ENCODE data around the gene SMAD6. TPM values are rescaled to one million over a fixed set of nuclear protein-coding genes. Genes with fewer than 3 reads are reported as not detected.
A peak's percentile ranks its signal among the peaks of the same experiment; 100 is the strongest.

SMAD6 gene
- total RNA-seq (under 1 TPM; 0.04 to 0.26 TPM), polyA plus RNA-seq (not detected)

DNA sequence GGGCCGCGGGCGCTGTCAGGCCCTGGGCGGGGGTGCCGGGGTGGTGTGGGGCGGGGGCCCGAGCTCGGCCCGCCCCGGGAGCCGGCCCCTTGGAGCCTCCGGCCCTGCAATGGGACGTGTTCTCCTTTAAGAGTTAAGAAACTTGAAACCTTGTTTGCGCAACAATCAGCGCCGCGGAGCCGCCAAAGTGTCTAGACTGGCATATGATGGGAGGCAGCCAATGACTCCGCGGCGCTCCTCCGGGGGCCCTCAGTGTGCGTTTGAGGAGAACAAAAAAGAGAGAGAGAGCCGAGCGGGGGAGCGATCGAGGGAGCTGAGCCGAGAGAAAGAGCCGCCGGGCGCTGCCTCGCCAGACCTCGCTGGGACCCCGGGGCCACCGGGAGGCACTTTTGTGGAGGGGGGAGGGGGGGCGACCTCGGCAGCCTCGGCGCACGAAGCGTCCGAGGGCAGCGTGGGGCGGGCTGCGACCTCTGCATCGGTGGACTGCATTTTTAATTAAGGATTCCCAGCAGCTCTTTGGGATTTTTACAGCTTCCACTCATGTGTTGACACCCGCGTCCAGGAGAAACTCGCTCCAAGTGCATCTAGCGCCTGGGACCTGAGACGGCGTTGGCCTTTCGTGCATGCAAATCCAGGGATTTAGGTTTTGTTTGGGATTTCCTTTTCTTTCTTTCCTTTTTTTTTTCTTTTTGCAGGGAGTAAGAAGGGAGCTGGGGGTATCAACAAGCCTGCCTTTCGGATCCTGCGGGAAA lies at the start of gene SMAD6:
SMAD6 (plus strand) TSS at position 202 of the 752 bp plus-strand sequence. CDS start 1,023 bp downstream, outside the sequence.
- Mint-ChIP-seq H3K36me3 (no peaks in the 10 kb centered on the region), H3K4me1 (peaks cover 19 to 30% (median 21%) of the 10 kb centered on the region in 3 donors), H3K27me3 (peaks cover 18 to 31% of the 10 kb centered on the region in 2 donors), H3K4me3 (peak within 1 kb of the TSS; percentile 81 to 94 (median 90)), H3K27ac (peak within 1 kb of the TSS in 7 of 8 donors; percentile 54 to 96 (median 85)), H3K9me3 (no peaks in the 10 kb centered on the region)
- ChIA-PET CTCF (interaction anchor here (1.0 kb wide), 1 partner anchor 23 kb away, joined by 3 read pairs; no protein-coding TSS in a partner anchor), POLR2A (interaction anchor here (0.5 kb wide), 1 partner anchor 50 kb away, joined by 4 read pairs; no protein-coding TSS in a partner anchor)
- peaks cover 20% of the 10 kb centered on the region for H3K27me3 ChIP-seq (ENCODE audit: insufficient read depth, low read length, poor library complexity, severe bottlenecking)
- peak; percentile 56 to 81 (median 64) for DNase-seq
- H3K9me3 ChIP-seq (ENCODE audit: low read length), result no peaks in the 10 kb centered on the region
- H3K4me3 ChIP-seq (ENCODE audit: low read length), result peak within 1 kb of the TSS; percentile 73
- H3K36me3 ChIP-seq (ENCODE audit: insufficient read depth, low read length), result no peaks in the 10 kb centered on the region
- peaks cover 19% of the 10 kb centered on the region for H3K4me1 ChIP-seq (ENCODE audit: insufficient read depth, low read length)
- peak within 1 kb of the TSS; percentile 51 for H3K27ac ChIP-seq (ENCODE audit: low read depth, low read length)

DNA sequence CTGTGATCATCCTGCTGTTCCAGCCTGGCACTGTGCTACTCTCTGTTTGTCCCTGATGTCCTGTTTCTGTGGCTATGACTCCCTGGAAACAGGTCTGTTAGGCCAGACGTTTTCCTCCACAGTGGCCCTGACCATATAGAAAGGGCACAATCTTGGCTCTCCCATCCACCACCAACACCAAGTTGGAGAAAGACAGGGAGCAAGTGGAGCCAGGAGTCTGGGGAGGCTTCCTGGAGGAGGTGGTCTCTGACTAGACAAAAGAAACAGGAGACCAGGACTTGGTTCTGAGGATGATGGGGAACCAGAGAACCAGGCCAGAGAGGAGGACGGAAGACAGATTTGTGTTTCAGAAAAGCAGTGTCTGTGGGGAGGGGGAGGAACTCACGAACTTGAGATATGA lies 49.2 kb upstream of the SMAD6 start:
- H3K9me3 ChIP-seq (ENCODE audit: low read length), result no peaks in the 10 kb centered on the region
- Mint-ChIP-seq H3K4me1 (peaks cover 0 to 11% (median 7%) of the 10 kb centered on the region in 3 donors), H3K27ac (peak overlapping the region in 1 of 8 donors; percentile 29), H3K4me3 (peak overlapping the region in 1 of 7 donors; percentile 29), H3K9me3 (no peaks in the 10 kb centered on the region), H3K27me3 (peaks cover 11 to 42% of the 10 kb centered on the region in 2 donors), H3K36me3 (no peaks in the 10 kb centered on the region)
- POLR2A ChIA-PET, result no interaction called here
- H3K4me3 ChIP-seq (ENCODE audit: low read length), result no peak overlapping the region
- H3K27ac ChIP-seq (ENCODE audit: low read depth, low read length), result no peak overlapping the region
- no peaks in the 10 kb centered on the region for H3K36me3 ChIP-seq (ENCODE audit: insufficient read depth, low read length)
- CTCF ChIA-PET, result no interaction called here
- peaks cover 4% of the 10 kb centered on the region for H3K4me1 ChIP-seq (ENCODE audit: insufficient read depth, low read length)
- H3K27me3 ChIP-seq (ENCODE audit: insufficient read depth, low read length, poor library complexity, severe bottlenecking), result no peaks in the 10 kb centered on the region
- DNase-seq, result no peak

DNA sequence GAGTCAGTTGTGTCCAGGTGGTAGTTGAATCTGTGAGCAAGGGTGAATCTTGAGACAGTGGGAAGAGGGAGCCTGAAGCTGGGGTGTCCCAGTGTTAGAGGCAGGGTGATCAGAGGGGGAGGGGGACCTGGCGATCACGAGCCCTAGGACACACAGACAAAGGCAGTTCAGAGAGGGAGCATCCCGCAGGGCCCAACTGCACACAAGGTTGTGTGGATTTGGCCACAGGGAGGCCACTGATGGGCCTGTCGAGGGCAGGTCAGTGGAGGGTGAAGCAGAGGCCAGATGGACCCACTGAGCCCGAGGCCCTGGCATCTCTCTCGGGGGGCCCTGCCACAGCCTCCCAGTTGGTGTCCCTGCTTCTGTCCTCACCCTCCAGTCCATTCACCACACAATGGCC lies 48.6 kb upstream of the SMAD6 start:
- ChIA-PET CTCF (no interaction called here), POLR2A (no interaction called here)
- no peak for DNase-seq
- no peak overlapping the region for H3K27ac Mint-ChIP-seq
- peaks cover 13 to 43% of the 10 kb centered on the region in 2 donors for H3K27me3 Mint-ChIP-seq
- H3K9me3 Mint-ChIP-seq, result no peaks in the 10 kb centered on the region
- Histone ChIP-seq H3K4me3 (ENCODE audit: low read length) (no peak overlapping the region), H3K27ac (ENCODE audit: low read depth, low read length) (no peak overlapping the region), H3K36me3 (ENCODE audit: insufficient read depth, low read length) (no peaks in the 10 kb centered on the region), H3K9me3 (ENCODE audit: low read length) (no peaks in the 10 kb centered on the region), H3K27me3 (ENCODE audit: insufficient read depth, low read length, poor library complexity, severe bottlenecking) (no peaks in the 10 kb centered on the region), H3K4me1 (ENCODE audit: insufficient read depth, low read length) (peaks cover 4% of the 10 kb centered on the region)
- peaks cover 0 to 11% (median 7%) of the 10 kb centered on the region in 3 donors for H3K4me1 Mint-ChIP-seq
- H3K4me3 Mint-ChIP-seq, result no peak overlapping the region
- no peaks in the 10 kb centered on the region for H3K36me3 Mint-ChIP-seq

DNA sequence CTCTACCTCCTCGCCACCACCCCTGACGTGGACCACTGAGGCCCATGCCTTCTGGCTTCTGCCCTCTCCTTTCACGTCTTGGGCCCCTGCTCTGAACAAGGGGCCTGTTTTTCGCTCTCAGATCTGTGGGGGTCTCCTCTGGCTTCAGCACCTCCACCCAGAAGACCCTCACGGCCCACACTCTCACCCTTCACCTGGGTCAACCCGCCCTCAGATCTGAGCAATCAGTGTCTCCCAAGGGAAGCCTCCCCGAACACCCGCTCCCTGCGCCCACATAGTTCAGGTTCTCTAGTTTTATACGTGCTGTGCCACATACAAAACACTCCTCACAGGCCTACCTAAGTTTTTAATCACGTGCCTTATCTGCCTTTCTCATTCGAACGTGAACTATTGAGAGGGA lies 48.2 kb upstream of the SMAD6 start:
- H3K27me3 ChIP-seq (ENCODE audit: insufficient read depth, low read length, poor library complexity, severe bottlenecking), result no peaks in the 10 kb centered on the region
- no peak for DNase-seq
- H3K4me3 ChIP-seq (ENCODE audit: low read length), result no peak overlapping the region
- peak overlapping the region; percentile 47 for H3K27ac ChIP-seq (ENCODE audit: low read depth, low read length)
- Mint-ChIP-seq H3K27ac (peak overlapping the region in 1 of 8 donors; percentile 25), H3K9me3 (no peaks in the 10 kb centered on the region), H3K36me3 (no peaks in the 10 kb centered on the region), H3K4me3 (peak overlapping the region in 2 of 7 donors; percentile 24 to 44), H3K4me1 (peaks cover 0 to 11% (median 7%) of the 10 kb centered on the region in 3 donors), H3K27me3 (peaks cover 13 to 47% of the 10 kb centered on the region in 2 donors)
- ChIA-PET POLR2A (no interaction called here), CTCF (no interaction called here)
- H3K36me3 ChIP-seq (ENCODE audit: insufficient read depth, low read length), result no peaks in the 10 kb centered on the region
- no peaks in the 10 kb centered on the region for H3K9me3 ChIP-seq (ENCODE audit: low read length)
- H3K4me1 ChIP-seq (ENCODE audit: insufficient read depth, low read length), result peaks cover 4% of the 10 kb centered on the region

DNA sequence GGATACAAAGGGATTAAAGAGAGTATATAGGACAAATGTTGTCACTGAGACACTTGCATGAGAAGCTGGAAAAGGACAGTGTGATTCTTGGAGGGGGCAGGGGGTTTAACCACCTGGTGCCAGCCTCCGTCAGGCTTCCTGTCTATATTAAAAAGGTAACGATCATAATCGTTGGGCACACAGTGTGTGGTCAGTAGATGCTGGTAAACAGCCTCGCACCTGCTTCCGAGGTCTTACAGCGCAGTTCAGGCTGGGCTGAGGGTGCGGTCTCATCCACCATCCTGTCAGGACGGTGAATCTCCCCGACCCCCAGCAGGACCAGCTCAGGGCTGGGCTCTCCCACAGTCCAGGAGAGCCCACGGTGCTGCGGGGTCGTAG lies 47.7 kb upstream of the SMAD6 start:
- peak overlapping the region in 1 of 8 donors; percentile 25 for H3K27ac Mint-ChIP-seq
- no peaks in the 10 kb centered on the region for H3K36me3 ChIP-seq (ENCODE audit: insufficient read depth, low read length)
- no peaks in the 10 kb centered on the region for H3K36me3 Mint-ChIP-seq
- H3K9me3 Mint-ChIP-seq, result no peaks in the 10 kb centered on the region
- peaks cover 0 to 11% (median 7%) of the 10 kb centered on the region in 3 donors for H3K4me1 Mint-ChIP-seq
- CTCF ChIA-PET, result interaction anchor here (0.6 kb wide), 1 partner anchor 337 kb away, joined by 3 read pairs; no protein-coding TSS in a partner anchor
- H3K4me3 Mint-ChIP-seq, result peak overlapping the region in 2 of 7 donors; percentile 24 to 44
- no peak for DNase-seq
- peaks cover 4% of the 10 kb centered on the region for H3K4me1 ChIP-seq (ENCODE audit: insufficient read depth, low read length)
- POLR2A ChIA-PET, result no interaction called here
- H3K27me3 ChIP-seq (ENCODE audit: insufficient read depth, low read length, poor library complexity, severe bottlenecking), result no peaks in the 10 kb centered on the region
- H3K4me3 ChIP-seq (ENCODE audit: low read length), result no peak overlapping the region
- peaks cover 15 to 50% of the 10 kb centered on the region in 2 donors for H3K27me3 Mint-ChIP-seq
- H3K27ac ChIP-seq (ENCODE audit: low read depth, low read length), result peak overlapping the region; percentile 47
- no peaks in the 10 kb centered on the region for H3K9me3 ChIP-seq (ENCODE audit: low read length)

DNA sequence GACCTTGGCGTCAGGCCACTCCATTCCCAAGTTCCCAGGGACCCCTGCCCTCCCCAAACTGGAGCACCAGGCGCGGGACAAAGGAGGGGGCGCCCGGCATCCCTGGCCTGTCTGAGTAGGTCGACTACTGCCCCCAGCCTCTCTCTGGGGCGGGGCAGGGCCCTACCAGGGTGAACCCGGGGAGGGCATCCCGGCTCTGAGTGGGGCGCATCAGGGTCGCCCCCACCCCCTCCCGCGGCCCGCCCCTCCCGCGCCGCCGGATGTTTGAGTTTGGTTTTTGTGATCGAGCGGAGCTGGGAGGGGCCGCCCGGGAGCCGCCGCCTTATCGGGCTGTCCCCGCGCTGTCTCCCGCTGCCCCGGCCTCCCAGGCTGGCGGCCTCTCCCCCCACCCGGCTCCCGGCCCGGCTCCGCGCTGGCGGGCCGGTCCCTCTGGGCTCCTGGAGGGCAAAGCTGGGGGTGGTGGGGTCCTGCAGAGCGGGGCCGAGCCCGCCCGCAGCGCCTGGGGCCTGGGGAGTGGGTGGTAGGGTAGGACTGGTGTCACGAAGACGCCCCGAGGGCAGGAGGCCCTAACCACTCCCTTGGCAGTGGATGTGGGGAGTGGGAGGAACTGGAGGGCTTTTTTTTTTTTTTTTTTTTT lies 47.2 kb upstream of the SMAD6 start:
- peaks cover 4% of the 10 kb centered on the region for H3K4me1 ChIP-seq (ENCODE audit: insufficient read depth, low read length)
- H3K9me3 ChIP-seq (ENCODE audit: low read length), result no peaks in the 10 kb centered on the region
- POLR2A ChIA-PET, result interaction anchor here (0.7 kb wide), 1 partner anchor 1157 kb away, joined by 3 read pairs; no protein-coding TSS in a partner anchor
- H3K4me3 ChIP-seq (ENCODE audit: low read length), result no peak overlapping the region
- Mint-ChIP-seq H3K36me3 (no peaks in the 10 kb centered on the region), H3K27me3 (peaks cover 15 to 50% of the 10 kb centered on the region in 2 donors), H3K27ac (no peak overlapping the region), H3K4me3 (peak overlapping the region in 3 of 7 donors; percentile 29 to 63 (median 33)), H3K9me3 (no peaks in the 10 kb centered on the region), H3K4me1 (peaks cover 0 to 11% (median 7%) of the 10 kb centered on the region in 3 donors)
- no peaks in the 10 kb centered on the region for H3K36me3 ChIP-seq (ENCODE audit: insufficient read depth, low read length)
- peak overlapping the region; percentile 47 for H3K27ac ChIP-seq (ENCODE audit: low read depth, low read length)
- no peaks in the 10 kb centered on the region for H3K27me3 ChIP-seq (ENCODE audit: insufficient read depth, low read length, poor library complexity, severe bottlenecking)
- peak in 1 of 5 donors; percentile 23 for DNase-seq
- CTCF ChIA-PET, result interaction anchor here (0.6 to 1.2 kb wide), 4 partner anchors 31 to 336 kb away, joined by 3 to 4 read pairs (median 3); no protein-coding TSS in a partner anchor

DNA sequence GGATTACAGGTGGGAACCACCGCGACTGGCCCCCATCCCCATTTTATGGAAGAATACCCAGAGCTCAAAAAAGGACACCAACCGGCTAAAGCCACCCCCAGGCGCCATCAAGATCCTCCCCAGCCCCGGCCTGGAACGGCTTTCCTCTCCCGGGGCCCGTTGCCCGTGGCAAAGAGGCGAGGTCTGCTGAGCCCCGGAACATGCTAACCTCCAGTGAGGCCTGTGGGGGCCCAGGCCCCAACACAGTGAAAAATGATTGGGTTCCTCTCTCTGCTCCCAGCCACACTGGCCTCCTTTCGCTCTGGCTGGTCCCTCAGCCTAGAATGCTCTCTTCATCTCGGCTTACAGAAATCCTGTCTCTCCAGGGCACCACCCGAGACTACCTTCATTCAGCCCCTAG lies 46.5 kb upstream of the SMAD6 start:
- Histone ChIP-seq H3K9me3 (ENCODE audit: low read length) (no peaks in the 10 kb centered on the region), H3K4me1 (ENCODE audit: insufficient read depth, low read length) (peaks cover 4% of the 10 kb centered on the region), H3K27ac (ENCODE audit: low read depth, low read length) (peak overlapping the region; percentile 47), H3K27me3 (ENCODE audit: insufficient read depth, low read length, poor library complexity, severe bottlenecking) (no peaks in the 10 kb centered on the region), H3K36me3 (ENCODE audit: insufficient read depth, low read length) (no peaks in the 10 kb centered on the region), H3K4me3 (ENCODE audit: low read length) (no peak overlapping the region)
- ChIA-PET CTCF (interaction anchor here (0.7 to 1.2 kb wide), 3 partner anchors 30 to 196 kb away, joined by 3 to 4 read pairs (median 3); no protein-coding TSS in a partner anchor), POLR2A (interaction anchor here (0.7 kb wide), 1 partner anchor 1157 kb away, joined by 3 read pairs; no protein-coding TSS in a partner anchor)
- H3K4me1 Mint-ChIP-seq, result peaks cover 0 to 11% (median 7%) of the 10 kb centered on the region in 3 donors
- peaks cover 15 to 50% of the 10 kb centered on the region in 2 donors for H3K27me3 Mint-ChIP-seq
- DNase-seq, result no peak
- H3K27ac Mint-ChIP-seq, result no peak overlapping the region
- H3K9me3 Mint-ChIP-seq, result no peaks in the 10 kb centered on the region
- H3K36me3 Mint-ChIP-seq, result no peaks in the 10 kb centered on the region
- H3K4me3 Mint-ChIP-seq, result peak overlapping the region in 5 of 7 donors; percentile 5 to 63 (median 33)
